ENCODE results near the gene MYO1H.

DNA sequence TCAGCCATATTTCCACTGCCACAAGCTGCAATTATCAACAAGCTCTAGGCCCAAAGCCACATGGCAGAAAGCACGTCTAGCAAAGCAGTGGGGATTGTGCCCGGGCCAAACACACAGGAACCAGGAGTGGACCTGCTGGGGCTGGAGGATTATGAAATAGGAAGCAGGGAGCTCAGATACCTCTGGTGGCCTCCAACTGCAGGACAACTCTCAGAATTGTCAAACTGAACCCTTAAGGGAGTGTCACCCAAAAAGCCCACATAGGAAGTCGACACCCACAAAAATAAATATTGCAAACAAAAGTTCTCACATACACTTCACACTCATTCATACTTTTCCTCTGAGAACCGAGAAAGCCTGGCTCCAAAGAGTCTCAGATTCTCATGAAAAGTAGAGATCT, 103.3 kb downstream of the MYO1H start:
- TF ChIP-seq, protein P1, sequence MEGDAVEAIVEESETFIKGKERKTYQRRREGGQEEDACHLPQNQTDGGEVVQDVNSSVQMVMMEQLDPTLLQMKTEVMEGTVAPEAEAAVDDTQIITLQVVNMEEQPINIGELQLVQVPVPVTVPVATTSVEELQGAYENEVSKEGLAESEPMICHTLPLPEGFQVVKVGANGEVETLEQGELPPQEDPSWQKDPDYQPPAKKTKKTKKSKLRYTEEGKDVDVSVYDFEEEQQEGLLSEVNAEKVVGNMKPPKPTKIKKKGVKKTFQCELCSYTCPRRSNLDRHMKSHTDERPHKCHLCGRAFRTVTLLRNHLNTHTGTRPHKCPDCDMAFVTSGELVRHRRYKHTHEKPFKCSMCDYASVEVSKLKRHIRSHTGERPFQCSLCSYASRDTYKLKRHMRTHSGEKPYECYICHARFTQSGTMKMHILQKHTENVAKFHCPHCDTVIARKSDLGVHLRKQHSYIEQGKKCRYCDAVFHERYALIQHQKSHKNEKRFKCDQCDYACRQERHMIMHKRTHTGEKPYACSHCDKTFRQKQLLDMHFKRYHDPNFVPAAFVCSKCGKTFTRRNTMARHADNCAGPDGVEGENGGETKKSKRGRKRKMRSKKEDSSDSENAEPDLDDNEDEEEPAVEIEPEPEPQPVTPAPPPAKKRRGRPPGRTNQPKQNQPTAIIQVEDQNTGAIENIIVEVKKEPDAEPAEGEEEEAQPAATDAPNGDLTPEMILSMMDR (IDR thresholded peaks at IDR 0.05) = no peak
- no peak for TF ChIP-seq POLR2A (IDR thresholded peaks at IDR 0.05)
